GM10847 (cell line): ENCODE data around the gene ENOX1.

ENCODE experiments used
- POLR2A ChIP-seq: IDR thresholded peaks from 2 replicates; pipeline ENCODE4 v1.6.1; 2011; ENCODE audit not compliant: insufficient read length; ENCODE audit errors: extremely low read depth

Gene ENOX1

DNA sequence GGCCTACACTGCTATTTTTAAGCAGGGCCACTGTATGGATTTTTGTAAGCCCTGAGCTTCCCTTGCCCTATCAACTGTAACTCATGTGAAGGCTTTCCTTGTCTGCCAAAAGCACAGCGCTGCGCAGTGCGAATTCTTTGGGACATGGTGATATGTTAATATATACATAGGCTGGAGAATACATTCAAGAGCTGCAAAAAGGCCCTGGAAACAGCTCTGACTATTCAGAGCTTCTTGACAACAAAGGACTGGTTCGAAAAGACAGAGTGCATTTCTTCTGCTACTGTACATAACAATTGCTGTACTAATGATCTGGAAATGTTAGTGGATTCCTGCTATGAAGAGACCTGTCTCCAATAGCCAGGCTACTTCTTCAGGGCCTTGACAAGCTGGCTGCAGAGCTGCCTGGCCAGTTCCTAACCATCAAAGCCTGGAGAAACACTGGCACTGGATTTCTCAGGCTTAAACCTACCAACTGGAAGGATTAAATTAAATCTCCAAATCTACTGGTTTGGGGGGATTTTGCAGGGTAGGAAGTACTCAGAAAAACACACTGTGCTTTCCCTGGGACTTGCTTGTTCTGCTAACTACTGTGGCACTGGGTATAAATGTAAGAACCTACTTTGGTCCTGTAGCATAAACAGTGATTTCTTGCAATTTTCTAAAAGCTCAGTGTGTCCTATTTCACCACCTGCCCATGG lies 516.5 kb downstream of the ENOX1 start:
- TF ChIP-seq POLR2A = no peak

DNA sequence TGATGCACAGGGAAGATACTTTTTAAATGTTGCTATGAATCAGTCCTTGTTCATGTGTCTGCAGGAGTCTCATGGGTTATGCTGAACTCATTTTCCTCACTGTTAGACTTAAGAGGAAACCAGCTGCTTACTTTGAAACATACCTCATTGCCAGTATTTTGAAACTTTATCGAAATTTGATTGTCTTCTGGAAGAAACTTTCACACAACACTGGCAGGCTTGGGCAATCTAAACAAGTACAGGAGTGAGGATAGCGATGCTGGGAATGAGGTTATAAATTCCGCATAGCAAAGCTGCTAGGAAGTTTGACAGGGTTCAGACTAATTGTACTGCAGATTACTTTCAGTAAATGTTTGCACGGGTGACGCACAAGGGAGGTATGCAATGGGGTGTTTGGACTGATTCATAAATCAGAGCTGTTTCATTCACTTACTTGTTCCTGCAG lies 517.7 kb downstream of the ENOX1 start:
- no peak for TF ChIP-seq POLR2A

DNA sequence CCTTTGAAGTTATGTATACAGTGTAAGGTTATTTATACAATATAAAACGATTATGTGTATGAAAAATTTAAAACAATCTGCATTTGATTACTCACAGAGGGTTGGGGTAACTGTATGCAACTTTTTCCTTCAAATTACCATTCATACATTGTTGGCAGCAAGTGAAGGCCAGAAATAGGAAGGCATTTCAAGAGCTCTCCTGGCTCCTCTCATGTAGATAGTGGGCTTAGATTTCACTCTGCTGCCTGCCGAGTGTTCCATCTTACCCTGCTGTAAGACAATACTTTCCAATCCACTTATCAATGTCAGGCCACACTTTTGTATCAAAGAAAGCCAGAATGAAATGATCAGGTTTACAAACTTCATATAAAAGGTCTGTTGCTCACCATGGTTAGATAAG lies 518.1 kb downstream of the ENOX1 start:
- TF ChIP-seq POLR2A = no peak

DNA sequence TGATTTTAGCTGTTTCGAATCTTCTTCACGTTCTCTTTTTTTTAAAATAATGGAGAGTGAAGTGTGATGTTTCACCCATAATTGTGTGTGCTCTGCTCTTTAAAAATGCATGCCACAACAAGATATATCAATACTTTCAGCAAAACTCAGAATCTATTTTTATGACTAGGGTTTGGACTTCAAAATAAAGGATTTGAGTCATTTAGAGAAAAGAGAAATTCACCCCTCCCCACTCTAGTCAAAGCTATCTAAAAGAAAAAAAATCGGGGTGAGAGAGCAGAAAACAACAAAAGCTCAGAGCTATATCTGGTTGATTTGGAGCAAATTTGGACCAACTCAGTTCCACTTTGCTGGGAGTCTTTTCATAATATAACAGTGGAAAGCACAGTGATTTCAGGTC lies 518.9 kb downstream of the ENOX1 start:
- TF ChIP-seq POLR2A = no peak

DNA sequence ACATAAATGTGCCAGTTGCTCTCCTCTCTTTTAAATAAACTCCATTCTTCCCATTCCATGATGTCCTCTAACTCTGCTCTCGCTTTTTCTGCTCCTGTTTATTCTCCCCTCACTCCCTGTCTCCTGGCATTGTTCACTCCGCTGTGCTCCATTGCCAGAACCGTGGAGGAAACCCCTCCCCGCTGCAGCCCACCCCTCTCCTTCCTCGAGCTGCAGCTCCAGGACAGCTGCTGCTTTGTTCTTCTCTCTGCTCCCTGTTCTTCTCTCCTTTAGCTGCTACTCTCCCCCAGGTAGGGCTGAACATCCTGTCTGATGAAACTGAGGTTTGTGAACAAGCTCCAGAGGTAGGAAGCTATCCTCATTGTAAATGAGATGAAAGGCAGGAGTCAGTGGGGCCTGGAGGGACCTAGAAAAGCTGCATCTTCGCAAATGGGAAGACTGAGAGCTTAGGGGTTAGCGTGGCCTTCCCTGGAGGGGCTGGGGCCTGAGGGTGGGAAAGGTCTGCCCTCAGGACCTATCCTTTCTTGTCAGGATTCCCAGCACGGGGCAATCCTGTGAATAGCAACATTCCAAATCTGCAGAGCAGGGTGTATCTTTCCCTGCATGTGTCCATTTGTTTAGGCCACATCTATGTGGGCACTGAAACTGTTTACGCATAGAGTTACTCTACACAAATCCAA lies 519.7 kb downstream of the ENOX1 start:
- TF ChIP-seq POLR2A = no peak

DNA sequence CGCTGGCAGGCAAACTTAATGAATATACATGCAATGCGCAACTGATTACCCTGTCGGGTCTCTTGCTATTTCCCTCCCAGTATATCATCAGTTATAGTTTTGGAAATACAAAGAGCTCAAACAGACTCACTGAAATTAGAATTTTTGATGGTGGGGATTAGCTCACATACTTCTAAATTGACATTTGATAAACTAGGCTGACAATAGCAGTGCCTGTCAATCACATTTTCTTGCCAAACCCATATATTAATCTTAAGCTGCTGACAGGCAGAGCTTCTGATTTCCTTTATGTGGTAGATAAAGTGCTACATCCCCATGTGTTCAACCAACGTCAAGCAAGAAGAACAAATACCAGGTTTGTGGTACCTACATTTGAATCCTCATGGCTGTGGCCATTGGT lies 521.7 kb downstream of the ENOX1 start:
- no peak for TF ChIP-seq POLR2A

DNA sequence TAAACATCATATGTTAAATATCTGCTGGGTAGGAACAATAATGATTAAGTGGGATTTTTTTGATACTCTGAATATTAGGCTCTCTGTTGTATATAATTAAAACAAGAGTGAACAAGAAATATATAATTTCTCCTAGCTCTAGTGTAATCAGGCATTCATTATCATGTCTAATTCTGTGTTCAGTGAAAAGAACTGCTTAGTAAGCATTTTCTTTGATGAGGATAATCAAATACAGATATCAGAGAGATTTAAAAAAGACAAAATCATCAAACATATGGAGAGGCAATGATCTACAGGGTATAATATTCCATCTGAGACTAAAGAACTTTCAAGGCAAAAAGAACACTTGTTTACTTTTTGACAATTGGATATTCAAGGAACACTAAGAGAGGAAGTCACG lies 522.3 kb downstream of the ENOX1 start:
- no peak for TF ChIP-seq POLR2A

DNA sequence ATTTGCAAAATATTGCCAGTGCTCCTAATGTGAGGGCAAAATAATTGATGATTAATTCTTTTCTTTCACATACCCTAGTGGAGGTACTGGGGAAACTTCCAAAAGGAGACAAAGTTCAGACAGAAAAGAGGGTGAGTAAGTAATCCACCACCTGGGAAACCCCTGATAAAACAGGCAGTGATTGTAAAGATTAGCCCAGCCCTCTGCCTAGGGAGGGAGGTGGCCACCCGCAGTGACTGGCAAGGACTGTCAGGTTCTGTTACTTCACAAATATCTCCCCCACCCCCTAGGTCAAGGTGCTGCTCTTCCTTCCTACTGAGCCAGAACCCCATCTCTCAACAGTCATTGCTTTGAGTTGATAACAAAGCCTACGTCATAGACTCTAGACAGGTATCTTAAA lies 523.7 kb downstream of the ENOX1 start:
- TF ChIP-seq POLR2A = no peak

DNA sequence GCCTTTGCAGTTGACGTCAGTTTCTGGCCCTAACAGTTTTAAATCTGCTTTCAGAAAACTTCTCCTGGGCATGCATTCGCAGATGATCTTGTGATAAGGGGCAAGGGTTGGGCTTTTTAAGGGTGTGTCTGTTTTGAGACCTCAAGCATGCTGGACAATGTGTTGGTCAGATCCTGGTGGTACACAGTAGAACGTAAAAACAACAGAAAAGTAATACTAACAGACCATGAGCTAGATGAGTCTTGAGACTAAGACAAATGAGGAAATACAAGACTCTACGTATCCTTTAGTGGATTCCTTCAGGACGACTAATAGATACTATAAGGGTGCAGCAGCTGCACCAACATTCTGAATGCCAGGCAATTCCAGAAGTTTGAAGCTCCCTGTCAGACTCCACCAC lies 525.8 kb downstream of the ENOX1 start:
- no peak for TF ChIP-seq POLR2A

DNA sequence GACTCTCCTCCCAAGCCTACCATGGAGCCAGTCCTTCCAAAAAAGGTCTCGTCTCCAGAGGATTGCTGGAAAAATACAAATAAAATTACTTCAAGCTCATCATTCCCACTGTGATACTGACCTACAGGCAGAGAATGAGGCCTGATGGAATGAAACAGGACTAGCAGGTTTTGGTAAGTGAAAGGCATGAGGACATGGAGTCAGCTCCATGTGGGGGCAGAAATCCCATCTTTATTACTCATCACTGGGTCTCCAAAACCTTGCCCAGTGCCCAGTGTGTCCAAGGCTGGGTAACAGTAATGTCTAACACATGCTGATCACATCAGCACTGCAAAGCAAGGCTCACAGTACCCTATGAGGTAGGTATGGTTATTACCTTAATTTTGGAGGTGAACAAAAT lies 528.0 kb downstream of the ENOX1 start:
- TF ChIP-seq POLR2A = no peak

DNA sequence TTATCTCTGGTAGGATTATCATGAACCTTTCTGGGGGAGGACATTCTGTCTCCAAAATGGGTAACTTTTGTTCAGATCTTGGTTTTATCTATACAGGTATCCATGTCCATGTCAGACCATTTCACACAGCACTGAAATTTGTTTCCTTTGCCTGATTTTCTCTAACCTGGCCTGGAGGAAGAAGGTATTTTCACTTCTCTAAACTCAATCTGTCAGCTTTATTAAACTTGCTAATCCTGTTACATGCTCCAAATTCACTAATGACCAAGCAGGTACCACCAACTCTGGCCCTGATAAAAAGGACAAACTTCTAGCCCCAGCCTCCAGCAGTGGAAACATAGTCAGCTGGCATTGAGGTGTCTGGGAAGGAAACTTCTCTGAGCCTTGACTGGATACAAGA lies 529.0 kb downstream of the ENOX1 start:
- no peak for TF ChIP-seq POLR2A

DNA sequence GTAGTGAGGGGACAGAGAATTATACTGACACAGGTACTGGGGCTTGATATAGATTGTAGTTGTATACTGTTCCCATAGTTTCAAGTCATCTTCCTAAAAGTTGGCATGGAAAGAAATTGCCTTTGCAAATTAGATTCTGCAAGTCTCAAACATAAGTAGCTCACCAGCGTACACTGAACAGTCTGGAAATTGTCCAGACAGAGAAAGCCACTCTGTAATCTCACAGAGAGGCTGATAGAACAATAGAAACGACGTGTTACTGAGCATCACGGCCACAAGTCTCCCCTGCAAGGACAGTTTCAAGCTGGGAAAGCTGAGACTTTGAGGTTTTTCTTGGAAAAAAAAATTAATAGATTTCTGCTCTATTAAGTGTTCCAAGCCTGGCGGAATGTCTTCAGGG lies 534.8 kb downstream of the ENOX1 start:
- TF ChIP-seq POLR2A = no peak

DNA sequence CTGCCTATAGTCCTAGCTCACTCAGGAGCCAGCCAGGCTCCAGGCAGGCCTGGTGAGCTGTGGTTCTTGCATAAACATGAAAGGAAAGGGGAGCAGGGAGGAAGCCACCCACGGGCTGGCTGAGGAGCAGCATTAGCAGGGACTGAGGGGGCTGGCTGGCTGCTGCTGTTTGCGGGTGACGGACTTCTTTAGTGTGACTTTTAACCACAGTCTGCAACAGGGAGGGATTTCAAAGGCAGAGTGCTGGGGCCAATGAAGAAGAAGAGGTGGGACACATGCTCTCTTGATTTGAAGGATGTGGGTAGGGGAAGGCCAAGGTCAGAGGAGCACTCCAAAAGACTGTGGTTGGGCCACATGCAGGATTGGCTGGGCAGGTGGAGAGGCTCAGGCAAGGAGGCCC lies 540.4 kb downstream of the ENOX1 start:
- TF ChIP-seq POLR2A = no peak

DNA sequence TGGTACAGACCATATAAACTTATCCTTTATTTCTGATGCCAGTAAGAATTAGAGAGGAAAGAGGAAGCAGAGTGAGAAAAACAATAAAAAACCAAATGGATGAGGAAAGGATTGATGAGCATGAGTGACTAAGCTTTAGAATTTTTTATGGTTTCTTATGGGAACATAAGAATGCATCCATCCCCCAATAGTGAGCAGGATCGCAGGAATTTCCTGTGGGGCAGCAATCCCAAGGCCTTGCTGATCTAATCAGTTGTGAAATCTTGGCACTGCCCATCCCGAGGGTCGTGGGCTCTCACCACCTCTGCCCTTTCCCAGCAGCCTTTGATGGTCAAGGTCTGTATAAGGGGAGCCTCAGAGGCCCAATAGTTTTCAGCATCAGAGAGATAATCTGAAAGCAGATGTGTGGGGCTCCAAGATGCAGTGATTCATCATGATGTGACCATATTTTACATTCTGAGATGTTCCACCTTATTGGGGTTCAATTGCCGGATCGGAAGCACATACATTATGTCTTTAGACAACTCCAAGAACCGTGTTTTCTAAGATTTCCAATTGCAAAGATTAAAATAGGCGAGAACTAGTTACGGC lies 541.3 kb downstream of the ENOX1 start:
- TF ChIP-seq POLR2A = no peak

DNA sequence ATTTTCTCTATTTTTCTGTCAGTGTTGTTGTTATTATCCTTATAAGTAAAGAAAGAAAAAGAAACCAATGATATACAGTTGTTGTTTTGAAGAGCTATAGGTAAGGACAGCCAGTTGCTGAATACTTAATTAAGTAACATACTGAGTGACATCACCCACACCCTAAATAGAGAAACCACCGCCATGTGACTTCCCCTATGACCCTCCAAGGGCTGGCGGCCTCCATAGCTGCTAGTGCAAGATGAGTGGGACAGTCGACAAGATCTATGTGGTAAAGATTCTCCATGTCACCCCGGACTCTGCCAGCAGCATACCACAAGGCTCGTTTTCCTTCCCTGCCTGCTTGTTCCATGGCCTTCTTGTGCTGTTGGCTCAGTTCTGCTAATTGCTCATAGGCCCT lies 542.3 kb downstream of the ENOX1 start:
- no peak for TF ChIP-seq POLR2A

DNA sequence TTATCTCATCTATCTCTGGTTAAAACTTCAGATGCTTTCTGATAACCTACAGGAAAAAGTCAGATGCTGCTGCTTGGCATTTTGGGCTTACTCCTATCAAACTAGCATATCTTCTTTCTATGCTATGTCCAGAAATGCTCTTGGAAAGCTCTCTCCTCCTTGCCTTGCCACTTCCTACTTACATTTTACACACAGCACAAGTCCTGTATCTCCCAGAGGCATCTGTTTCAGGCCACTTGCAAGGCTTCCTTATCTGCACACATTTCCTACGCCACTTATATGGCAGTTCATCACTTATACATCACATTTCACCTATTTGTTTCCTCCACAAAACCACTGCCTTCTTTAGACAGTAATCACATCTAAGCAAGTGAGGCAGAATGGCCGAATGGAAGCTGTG lies 543.1 kb downstream of the ENOX1 start:
- no peak for TF ChIP-seq POLR2A
